ENCODE measurements around the gene THG1L. TPM values are rescaled to one million over a fixed set of nuclear protein-coding genes. Genes with fewer than 3 reads are reported as not detected.
"Not testable (repeated sequence)": the region's sequence is repeated elsewhere in the genome, so short reads cannot be mapped to it uniquely, and the experiment has no call there.

Gene THG1L
- total RNA-seq, 1 experiment from 2014 or later, result 27.1 TPM

- not testable (repeated sequence) for DNase-seq (ENCODE audit: low spot score)
Measured at GRCh38 chr5:157727858-157728257, 3.4 kb upstream of the THG1L start.

GRCh38 chr5:157729858-157730257, 1.4 kb upstream of the THG1L start:
- no peak for DNase-seq (ENCODE audit: low spot score)

GRCh38 chr5:157730900-157731271, 334 bp upstream of the THG1L start:
- DNase-seq (ENCODE audit: low spot score), result no peak

- no peak for DNase-seq (ENCODE audit: low spot score)
Measured at GRCh38 chr5:157732130-157732514, 902 bp downstream of the THG1L start.

GRCh38 chr5:157732596-157733262, 1.5 kb downstream of the THG1L start:
- DNase-seq (ENCODE audit: low spot score), result no peak

- no peak for DNase-seq (ENCODE audit: low spot score)
Measured at GRCh38 chr5:157734436-157734835, 3.2 kb downstream of the THG1L start.

- no peak for DNase-seq (ENCODE audit: low spot score)
Measured at GRCh38 chr5:157735991-157736390, 4.8 kb downstream of the THG1L start.

GRCh38 chr5:157739388-157740228, 8.4 kb downstream of the THG1L start:
- no peak for DNase-seq (ENCODE audit: low spot score)

GRCh38 chr5:157740229-157740610, 9.0 kb downstream of the THG1L start:
- DNase-seq (ENCODE audit: low spot score), result peak; percentile 17

GRCh38 chr5:157741131-157741530, 9.9 kb downstream of the THG1L start:
- DNase-seq (ENCODE audit: low spot score), result no peak

GRCh38 chr5:157743163-157744050, 12.2 kb downstream of the THG1L start, which contains the start of gene LSM11:
Gene LSM11 (plus strand): TSS chr5:157743712. CDS start chr5:157743751, 39 bp downstream.
- DNase-seq (ENCODE audit: low spot score), result peak; percentile 71

GRCh38 chr5:157744051-157745011, 13.1 kb downstream of the THG1L start:
- DNase-seq (ENCODE audit: low spot score), result no peak

GRCh38 chr5:157745041-157745456, 13.8 kb downstream of the THG1L start:
- no peak for DNase-seq (ENCODE audit: low spot score)

GRCh38 chr5:157747173-157747740, 16.0 kb downstream of the THG1L start:
- DNase-seq (ENCODE audit: low spot score), result no peak

- DNase-seq (ENCODE audit: low spot score), result no peak
Measured at GRCh38 chr5:157747766-157748700, 16.8 kb downstream of the THG1L start.

- DNase-seq (ENCODE audit: low spot score), result peak; percentile 25
Measured at GRCh38 chr5:157748760-157749461, 17.7 kb downstream of the THG1L start.

- DNase-seq (ENCODE audit: low spot score), result no peak
Measured at GRCh38 chr5:157749462-157749799, 18.2 kb downstream of the THG1L start.

- DNase-seq (ENCODE audit: low spot score), result no peak
Measured at GRCh38 chr5:157750320-157750719, 19.1 kb downstream of the THG1L start.

- DNase-seq (ENCODE audit: low spot score), result no peak
Measured at GRCh38 chr5:157756122-157756521, 24.9 kb downstream of the THG1L start.

Measured in H4 (cell line).